Activated T-helper 1 cell treated with anti-CD3 and anti-CD28 coated beads, Interleukin-2, amount 50 U/mL, for 16 hours (primary cell): Measurements from ENCODE around the gene USP14.
"Not testable (repeated sequence)": the region's sequence is repeated elsewhere in the genome, so short reads cannot be mapped to it uniquely, and the experiment has no call there.

Experiments used
- DNase-seq, 2 donors: peaks; one replicate each; pipeline ENCODE4 v3.0.0-alpha.2; 2020; ENCODE audit warnings: low read depth in 1 of 2, low spot score in 1 of 2

Gene USP14

DNA sequence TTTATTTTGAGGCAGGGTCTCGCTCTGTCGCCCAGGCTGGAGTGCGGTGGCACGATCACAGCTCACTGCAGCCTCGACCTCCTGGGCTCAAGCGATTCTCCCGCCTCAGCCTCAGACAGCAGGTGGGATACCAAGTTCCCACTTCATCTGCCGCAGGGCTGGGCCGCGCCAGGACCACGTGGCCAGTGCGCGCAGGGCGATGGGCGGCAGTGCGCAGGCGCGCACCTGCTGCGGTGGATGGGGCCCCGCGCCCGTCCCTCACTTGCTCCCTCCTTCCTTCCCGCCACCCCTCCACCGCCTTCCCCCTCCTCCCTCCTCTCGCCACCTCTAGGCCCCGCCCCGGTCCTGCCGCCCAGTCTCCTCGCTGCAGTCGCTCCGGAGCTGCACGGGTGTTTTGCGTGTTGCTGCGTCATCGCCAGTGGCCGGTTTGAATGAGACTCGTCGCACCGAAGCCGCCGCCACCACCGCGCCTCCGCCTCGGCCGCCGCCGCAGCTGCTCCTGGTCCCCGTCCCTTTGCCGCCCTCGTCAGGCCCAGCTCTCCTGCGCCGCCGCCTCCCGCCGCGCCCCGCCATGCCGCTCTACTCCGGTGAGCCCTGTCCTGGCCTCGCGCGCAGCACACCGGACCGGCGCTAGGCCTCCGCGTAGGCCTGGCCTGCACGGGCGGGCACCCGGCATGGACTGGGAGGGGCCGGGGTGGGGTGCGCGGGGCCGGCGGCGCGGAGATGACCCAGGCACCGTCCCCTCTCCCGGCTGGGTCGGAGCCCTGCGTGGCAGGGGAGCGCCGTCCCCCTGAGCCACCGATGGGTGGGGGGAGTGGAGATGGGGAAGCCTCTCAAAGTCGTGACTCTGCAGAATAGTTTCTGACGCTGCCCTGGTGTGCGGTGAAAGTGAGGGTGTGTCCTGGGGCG lies at the start of gene USP14:
USP14 (plus strand) TSS at position 430 of the 909 bp plus-strand sequence; CDS start at position 572, 142 bp downstream.
- peak; percentile 94 to 97 for DNase-seq

DNA sequence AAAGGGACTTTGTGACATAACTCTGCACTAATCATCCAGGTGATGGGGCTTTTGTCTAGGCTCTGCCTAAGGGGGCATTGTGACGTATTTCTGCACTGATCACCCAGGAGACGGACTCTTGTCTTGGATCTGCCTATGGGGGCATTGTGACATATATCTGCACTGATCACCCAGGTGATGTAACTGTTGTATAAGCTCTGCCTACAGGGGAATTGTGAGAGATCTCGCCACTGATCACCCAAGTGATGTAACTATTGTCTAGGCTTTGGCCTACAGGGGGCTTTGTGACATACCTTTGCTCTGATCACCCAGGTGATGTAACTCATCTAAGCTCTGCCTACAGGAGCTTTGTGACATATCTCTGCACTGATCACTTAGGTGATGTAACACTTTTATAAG lies 49.7 kb upstream of the USP14 start:
- not testable (repeated sequence) for DNase-seq

DNA sequence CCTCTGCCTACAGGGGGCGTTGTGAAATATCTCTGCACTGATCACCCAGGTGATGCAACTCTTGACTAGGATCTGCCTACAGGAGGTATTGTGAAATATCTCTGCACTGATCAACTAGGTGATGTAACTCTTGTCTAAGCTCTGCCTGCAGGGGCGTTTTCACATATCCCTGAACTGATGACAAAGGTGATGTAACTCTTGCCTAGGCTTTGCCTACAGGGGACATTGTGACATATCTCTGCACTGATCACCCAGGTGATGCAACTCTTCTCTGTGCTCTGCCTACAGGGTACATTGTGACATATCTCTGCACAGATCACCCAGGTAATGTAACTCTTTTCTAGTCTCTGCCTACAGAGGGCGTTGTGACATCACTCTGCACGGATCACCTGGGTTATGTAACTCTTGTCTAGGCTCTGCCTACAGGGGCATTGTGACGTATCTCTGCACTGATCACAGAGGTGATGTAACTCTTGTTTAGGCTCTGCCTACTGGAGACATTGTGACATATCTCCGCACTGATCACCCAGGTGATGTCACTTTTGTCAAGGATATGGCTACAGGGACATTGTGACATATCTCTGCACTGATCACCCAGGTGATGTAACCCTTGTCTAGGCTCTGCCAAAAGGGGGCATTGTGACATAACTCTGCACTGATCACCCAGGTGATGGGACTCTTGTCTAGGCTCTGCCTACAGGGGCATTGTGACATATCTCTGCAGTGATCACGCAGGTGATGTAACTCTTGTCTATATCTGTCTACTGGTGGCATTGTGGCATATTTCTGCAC lies 49.0 kb upstream of the USP14 start:
- not testable (repeated sequence) for DNase-seq

DNA sequence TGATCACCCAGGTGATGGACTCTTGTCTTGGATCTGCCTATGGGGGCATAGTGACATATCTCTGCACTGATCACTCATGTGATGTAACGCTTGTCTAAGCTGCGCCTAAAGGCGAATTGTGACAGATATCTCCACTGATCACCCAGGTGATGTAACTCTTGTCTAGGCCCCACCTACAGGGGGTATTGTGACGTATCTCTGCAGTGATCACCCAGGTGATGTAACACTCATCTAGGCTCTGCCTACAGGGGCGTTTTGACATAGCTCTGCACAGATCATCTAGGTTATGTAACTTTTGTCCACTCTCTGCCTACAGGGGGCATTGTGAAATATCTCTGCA lies 48.5 kb upstream of the USP14 start:
- DNase-seq: not testable (repeated sequence)

DNA sequence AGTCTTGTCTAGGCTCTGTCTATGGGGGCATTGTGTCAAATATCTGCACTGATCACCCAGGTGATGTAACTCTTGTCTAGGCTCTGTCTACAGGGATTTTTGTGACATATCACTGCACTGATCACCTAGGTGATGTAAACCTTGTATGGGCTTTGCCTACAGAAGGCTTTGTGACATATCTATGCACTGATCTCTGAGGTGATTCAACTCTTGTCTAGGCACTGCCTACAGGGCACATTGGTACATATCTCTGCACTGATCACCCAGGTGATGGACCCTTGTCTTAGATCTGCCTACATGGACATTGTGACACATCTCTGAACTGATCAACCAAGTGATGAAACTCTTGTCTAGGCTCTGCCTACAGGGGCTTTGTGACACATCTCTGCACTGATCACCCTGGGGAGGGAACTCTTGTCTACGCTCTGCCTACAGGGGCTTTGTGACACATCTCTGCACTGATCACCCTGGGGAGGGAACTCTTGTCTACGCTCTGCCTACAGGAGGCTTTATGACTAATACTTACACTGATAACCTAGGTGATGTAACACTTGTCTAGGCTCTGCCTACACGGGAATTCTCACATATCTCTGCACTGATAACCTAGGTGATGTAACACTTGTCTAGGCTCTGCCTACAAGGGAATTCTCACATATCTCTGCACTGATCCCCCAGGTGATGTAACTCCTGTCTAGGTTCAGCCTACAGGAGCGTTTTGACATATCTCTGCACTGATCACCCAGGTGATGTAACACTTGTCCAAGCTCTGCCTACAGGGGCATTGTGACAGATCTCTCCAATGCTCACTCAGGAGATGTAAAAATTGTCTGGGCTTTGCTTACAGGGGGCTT lies 47.8 kb upstream of the USP14 start:
- not testable (repeated sequence) for DNase-seq

DNA sequence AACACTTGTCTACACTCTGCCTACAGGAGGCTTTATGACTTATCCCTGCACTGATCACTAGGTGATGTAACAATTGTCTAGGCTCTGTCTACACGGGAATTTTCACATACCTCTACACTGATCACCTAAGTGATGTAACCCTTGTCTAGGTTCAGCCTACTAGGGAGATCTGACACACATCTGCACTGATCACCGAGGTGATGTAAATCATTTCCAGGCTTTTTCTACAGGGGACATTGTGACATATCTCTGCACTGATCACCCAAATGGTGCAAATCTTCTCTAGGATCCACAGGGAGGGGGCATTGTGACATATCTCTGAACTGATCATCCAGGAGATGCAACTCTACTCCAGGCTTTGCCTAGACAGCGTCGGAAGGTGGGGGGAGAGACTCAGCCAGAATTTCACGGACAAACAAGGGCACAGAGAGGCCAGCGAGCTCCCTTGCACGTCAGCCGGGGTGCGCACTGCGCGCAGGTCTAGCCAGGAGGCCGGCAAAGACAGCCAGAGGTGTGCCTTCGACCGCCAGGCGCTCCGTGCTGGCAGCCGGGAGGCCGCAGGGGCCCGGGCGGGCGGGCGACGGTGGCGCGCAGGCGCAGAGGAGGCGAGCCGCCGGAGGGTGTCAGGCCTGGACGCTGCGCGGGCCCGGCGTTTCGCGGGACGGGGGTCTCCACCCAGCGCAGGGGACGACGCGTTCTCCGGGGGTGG lies 46.9 kb upstream of the USP14 start:
- DNase-seq: peak; percentile 54 to 65

DNA sequence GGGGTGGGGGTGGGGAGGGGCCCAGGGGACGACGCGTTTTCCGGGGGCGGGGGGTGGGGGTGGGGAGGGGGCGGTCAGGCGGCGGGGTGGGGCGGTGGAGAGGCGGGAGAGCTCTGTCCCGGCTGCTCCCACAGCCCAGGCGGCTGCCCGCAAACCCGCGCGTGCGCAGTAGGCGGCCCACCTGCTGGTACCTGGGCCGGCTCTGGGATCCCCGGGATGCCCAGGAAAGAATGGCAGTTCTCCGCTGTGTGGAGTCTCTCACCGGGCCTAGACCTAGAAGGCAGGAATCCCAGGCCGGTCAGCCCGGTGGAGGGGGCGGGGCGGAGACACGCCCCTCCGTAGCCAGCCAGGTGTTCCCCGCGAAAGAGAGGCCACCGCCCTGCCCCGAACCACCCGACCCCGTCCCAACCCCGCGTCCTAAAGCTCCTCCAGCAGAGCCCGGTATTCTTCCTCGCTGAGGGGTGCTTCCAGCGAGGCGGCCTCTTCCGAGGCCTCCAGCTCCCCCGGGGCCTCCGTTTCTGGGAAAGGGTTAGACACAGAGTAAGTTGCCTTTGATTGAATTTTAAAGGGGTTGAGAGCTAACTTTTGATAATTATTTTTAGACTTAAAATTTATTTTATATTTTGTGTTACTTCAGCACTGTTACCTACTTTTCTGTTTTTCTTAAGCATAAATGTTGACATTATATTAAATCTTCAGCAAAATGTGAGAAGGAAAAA lies 46.2 kb upstream of the USP14 start:
- DNase-seq: not testable (repeated sequence)

DNA sequence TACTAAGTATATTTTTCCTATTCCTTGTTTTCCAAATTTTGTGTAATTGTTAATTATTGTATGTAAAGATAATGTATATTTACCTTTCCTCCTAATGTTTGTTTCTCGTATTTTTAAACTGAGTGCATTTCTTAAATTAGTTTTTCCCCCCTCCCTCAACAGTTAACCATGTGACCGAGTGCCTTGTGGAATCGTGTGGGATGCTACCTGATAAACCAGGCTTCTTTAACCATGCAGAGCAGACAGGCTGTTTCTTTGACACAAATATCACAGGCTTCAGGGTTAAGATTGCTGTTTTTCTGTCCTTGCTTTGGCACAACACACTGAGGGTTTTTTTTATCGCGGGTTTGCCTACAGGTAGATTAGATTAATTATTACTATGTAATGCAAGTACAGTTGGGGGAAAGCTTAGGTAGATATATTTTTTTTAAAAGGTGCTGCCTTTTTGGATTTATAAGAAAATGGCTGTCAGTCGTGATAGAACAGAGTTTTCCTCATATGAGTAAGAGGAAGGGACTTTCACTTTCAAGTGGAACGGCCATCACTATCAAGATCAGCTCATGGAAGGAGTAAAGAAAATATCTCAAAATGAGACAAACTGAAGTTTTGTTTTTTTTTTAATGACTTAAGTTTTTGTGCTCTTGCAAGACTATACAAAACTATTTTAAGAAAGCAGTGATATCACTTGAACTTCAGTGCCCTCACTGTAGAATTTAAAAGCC lies 37.7 kb upstream of the USP14 start:
- not testable (repeated sequence) for DNase-seq

DNA sequence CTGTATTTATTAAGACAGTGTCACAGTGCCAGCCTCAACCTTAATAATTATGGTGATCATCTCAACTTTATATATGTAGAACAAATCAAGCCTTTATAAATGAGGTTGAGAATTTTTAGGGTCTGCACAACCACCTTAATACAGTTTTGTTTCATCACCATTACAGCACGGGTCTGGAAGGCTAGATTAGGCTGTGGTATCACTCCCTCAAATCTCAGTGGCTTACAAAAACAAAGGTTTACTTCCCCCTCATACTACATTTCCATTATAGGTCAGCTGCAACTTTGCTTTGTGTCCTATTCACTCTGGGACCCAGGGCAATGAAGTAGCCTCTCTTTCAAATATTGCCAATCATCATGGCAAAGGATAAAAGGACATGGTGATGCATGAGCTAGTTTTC lies 23.3 kb upstream of the USP14 start:
- no peak for DNase-seq

DNA sequence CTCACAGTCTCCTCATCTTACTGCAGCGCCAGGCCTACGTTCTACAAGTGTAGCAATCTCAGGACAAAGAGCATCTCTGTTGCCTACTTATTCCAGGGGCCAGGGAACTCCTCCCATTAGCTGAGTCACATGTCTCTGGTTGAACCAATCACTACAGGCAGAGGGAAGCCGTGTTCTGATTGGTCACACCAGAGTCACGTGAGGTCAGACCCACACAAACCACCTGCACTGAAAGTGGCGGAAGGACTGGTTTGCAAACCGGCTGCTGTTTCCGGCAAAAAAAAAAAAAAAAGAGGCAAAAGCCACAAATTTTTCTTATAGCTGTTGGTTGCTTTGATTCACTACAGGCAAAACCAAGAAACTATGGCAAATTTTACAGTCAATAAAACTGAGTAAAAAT lies 21.9 kb upstream of the USP14 start:
- no peak for DNase-seq

DNA sequence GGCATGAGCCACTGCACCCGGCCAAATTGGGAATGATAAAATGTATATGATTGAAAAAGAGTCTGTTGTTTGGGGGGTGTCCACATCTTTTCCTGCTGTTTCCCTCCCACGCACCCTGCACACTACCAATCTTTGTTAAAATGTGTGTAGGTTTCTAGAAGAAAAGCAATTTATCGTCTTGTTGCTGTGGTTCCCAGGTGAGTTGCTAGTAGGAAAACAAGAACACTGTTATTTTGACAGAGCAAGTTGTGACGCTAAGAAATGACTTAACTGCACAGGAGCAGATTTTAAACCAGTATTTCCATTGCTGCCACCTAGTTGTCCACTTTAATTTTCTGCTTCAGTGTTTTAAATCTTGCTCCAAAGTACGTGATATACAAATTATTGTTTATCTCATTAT lies 21.0 kb upstream of the USP14 start:
- no peak for DNase-seq

DNA sequence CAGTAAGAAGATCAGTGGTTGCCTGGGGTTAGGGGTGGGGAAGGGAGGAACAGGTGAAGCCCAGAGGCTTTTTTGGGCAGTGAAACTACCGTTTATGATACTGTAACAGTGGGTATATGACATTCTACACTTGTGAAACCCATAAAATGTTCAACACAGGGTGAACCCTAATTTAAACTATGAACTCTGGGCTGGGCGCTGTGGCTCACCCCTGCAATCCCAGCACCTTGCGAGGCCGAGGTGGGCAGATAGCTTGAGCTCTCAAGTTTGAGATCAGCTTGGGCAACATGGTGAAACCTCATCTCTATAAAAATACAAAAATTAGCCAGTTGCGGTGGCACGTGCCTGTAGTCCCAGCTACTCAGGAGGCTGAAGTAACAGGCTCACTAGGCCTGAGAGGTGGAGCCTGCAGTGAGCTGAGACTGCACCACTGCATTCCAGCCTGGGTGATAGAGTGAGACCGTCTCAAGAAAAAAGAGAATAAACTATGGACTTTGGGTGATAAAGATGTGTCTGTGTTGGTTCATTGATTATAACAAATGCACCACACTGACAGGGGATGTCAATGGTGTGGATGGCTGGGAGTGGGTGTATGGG lies 17.6 kb upstream of the USP14 start:
- DNase-seq: no peak

DNA sequence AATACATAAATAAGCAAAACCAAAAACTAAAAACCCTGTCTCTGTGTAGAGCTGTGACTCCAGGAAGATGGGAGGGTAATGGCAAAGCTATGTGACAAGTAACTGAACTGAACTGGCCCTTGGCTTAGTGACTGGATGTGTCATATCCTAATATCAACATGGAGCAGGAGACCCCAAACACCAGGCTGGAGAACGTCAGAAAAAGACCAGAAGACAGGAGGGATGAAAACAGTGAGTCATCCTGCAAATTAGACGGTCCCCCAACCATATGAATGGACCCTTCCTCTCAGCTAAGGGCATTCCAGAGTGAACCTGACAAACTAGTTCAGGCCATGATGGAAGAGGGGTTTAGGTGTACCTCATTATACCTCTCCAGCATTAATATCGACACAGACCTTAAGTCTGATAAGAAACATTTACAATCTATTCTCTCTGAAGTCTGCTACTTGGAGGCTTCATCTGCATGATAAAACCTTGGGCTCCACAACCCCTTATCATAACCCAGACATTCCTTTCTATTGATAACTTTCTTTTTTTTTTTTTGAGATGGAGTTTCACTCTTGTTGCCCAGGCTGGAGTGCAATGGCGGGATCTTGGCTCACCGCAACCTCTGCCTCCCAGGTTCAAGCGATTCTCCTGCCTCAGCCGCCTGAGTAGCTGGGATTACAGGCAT lies 15.6 kb upstream of the USP14 start:
- not testable (repeated sequence) for DNase-seq

DNA sequence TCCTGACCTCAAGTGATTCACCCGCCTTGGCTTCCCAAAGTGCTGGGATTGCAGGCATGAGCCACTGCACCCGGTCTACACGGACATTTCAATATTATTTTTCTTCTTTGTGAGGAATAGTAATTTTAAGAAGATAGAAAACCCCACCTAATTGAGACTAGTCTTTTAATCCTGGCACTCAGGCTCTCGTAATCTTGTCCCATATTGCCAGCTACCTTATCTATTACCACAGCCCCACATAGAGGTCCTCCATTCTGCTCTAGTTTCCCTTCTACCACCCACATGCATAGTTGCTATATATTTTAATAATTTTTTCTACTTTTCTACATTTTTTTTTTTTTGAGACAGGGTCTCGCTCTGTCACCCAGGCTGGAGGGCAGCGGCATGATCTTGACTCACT lies 9.5 kb upstream of the USP14 start:
- DNase-seq: no peak

DNA sequence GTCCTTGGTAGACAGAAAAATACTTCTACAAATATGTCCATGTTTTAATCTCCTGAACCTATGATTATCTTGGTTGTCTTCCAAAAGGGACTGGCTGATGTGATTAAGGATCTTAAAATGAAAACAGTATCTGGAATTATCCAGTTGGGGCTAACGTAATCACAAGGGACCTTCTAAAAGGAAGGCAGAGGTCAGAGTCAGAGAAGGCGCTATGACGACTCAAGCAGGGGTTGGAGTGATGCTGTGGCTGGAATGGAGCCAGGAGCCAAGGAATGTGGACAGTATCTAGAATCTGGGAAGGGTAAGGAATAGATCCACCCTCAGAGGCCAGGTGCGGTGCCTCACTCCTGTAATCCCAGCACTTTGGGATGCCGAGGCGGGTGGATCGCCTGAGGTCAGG lies 4.2 kb upstream of the USP14 start:
- DNase-seq: no peak

DNA sequence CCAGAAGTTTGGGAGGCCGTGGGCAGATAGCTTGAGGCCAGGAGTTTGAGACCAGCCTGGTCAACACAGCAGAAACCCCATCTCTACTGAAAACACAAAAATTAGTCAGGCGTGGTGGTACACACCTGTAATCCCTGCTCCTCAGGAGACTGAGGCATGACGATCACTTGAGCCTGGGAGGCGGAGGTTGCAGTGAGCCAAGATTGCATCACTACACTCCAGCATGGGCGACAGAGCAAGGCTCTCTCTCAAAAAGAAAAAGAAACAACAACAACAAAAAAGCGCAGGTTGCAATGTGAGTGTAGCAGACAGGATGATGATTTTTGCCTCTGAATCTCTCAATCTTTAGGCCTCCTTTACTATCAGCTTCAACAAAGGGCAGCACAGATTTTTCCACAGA lies 2.7 kb upstream of the USP14 start:
- no peak for DNase-seq

DNA sequence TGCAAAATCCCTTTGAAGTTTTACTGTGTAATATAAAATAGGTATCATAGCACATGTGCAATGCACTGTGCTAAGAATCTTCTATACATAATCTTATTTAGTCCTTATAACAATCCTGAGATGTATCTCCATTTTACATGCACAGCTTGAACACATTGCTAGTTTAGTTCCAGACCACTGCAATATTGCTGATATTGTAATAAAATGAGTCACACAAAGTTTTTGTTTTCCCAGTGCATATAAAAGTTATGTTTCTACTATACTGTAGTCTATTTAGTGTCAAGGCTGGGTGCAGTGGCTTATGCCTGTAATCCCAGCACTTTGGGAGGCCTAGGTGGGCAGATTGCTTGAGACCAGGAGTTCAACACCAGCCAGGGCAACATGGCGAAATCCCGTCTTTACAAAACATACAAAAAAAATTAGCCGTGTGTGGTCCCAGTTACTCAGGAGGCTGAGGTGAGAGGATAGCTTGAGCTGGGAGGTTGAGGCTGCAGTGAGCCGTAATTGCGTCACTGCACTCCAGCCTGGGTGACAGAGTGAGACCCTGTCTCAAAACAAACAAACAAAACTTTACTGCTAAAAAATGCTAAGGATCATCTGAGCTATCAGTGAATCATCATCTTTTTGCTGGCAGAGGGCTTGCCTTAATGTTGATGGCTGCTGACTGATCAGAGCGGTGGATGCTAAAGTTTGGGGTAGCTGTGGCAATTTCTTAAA lies 1.7 kb upstream of the USP14 start:
- DNase-seq: no peak
